Ovary (tissue), 9 donors: Measurements from ENCODE around the gene EXOC2. TPM values are rescaled to one million over a fixed set of nuclear protein-coding genes. Genes with fewer than 3 reads are reported as not detected.

ENCODE experiments used
- DNase-seq, 5 donors: peaks; one replicate each; pipeline ENCODE4 v3.0.0-alpha.2; 2019 to 2020
- H3K27ac ChIP-seq, 2 donors: fragments of 200-600 bp; one replicate each; pipeline versions ENCODE4 v1.5.1 to v1.8.0; 2019 to 2022
- H3K27me3 ChIP-seq: fragments of 200-600 bp; one replicate; pipeline ENCODE4 v1.8.0; 2022
- H3K36me3 ChIP-seq: fragments of 200-600 bp; sonication (generic); one replicate; pipeline ENCODE4 v1.5.1; 2019
- H3K4me1 ChIP-seq: one replicate; pipeline ENCODE4 v1.8.1; 2013; ENCODE audit warnings: mild to moderate bottlenecking, moderate library complexity; ENCODE audit not compliant: insufficient read depth
- H3K4me3 ChIP-seq: fragments of 200-600 bp; sonication (generic); one replicate; pipeline ENCODE4 v1.5.1; 2017
- H3K9me3 ChIP-seq, 2 donors: fragments of 200-600 bp in 1 of 2; sonication (generic) in 1 of 2; one replicate each; pipeline versions ENCODE4 v1.5.1 to v1.8.1; 2013 to 2019; ENCODE audit warnings: mild to moderate bottlenecking in 1 of 2, moderate library complexity in 1 of 2
- EP300 ChIP-seq: sonication (generic); formaldehyde crosslinking; IDR thresholded peaks from one replicate; pipeline ENCODE4 v1.6.1; 2017; ENCODE audit warnings: antibody characterized with exemption
- POLR2A ChIP-seq: fragments of 450-650 bp; IDR thresholded peaks from one replicate; pipeline ENCODE4 v1.6.1; 2017; ENCODE audit warnings: antibody characterized with exemption, mild to moderate bottlenecking, moderate library complexity
- WGBS, 3 donors: extraction: QIAGEN DNeasy Blood & Tissue Kit in 1 of 3; methylation state at CpG; one replicate each; pipeline versions ENCODE4 v1.1.5 to v1.1.7; 2013 to 2017; 5-methylcytosine and 5-hydroxymethylcytosine counted together
- intact Hi-C, 4 donors: fragments of 100-400 bp; cut with DNase I; formaldehyde crosslinking; loops; one replicate each; pipeline versions ENCODE4 v1.11.0 to v1.15.1; 2022 to 2023
- polyA plus RNA-seq, 2 donors: library from polyadenylated mRNA; stranded (reverse); fragments of 200-250 nt in 1 of 2; fragments of 350-450 nt in 1 of 2; fragmentation: Illumina TruSeq in 1 of 2; extraction: RNeasy Lipid Tissue Mini Kit (QIAGEN cat#74804) in 1 of 2; gene quantifications; one replicate each; pipeline ENCODE4 v1.2.3, GENCODE V29; 2013 to 2014
- total RNA-seq, 7 donors: library from RNA; depleted of rRNA in 2 of 7; stranded (reverse); fragments of >200 nt in 2 of 7; fragmentation: NEBNext Ultra II Directional in 3 of 7; extraction: Animal tissue kit (Norgen Biotek cat#: 25700) in 3 of 7; gene quantifications; one replicate each; pipeline versions ENCODE4 v1.1.0 to v1.2.4, GENCODE V29; 2016 to 2023
- TF ChIP-seq, protein P1 (sequence below), 3 donors: fragments of 450-650 bp in 2 of 3; fragments of 200-600 bp in 1 of 3; IDR thresholded peaks; one replicate each; pipeline versions ENCODE4 v1.5.1 to v1.8.0; 2016 to 2022; ENCODE audit warnings: antibody characterized with exemption in 3 of 3, mild to moderate bottlenecking in 1 of 3
- donor health status: DM: no; HTN: no; CAD: no; lungs with moderate emphysema.
- donor health status: DM: no; HTN: no; CAD: no.
- donor health status: Bipolar disorder and iron deficiency.
- donor health status: DM: yes; HTN: yes; CAD: no.
- donor health status: DM: no; HTN: no; CAD: no.
- donor health status: DM: yes; HTN: yes; CAD: no.

Gene EXOC2
- total and polyA plus RNA-seq, 9 donors: 7.5 to 17.3 (median 14.2) TPM

DNA sequence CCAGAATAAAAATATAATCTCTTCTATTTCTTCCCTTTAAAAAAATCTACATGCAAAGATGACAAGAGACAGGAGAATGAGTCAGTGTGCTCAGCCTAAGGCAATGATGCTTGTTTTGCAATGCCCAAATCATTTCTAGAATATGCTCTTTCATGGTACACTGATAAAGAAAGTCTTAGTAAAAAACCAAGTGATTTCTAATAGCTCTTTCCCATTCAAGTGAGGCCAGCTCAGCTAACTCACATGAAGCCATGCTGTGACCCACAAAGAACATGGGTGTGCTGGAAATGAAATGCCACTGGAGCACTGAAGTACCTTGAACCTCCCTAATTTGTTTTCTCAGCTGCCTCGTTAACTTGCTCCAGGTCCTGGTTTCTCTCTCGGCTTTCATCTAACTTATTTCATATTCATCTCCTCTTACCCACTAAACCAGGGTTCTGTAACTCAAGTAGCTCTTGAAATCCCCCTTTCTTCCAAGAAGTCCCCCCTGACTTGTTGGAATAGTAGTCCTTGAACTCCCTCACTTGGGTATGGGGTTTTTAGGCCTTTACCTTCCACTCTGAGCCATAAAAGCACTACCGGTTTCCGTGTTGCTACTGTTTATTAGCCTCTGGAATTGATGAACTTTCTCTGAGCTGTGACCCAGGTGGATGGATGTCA, 208.7 kb downstream of the EXOC2 start:
- no peak for DNase-seq
- 76 to 85% (median 80%) methylated on average over 4 of the region's 4 CpGs for WGBS, 3 donors

DNA sequence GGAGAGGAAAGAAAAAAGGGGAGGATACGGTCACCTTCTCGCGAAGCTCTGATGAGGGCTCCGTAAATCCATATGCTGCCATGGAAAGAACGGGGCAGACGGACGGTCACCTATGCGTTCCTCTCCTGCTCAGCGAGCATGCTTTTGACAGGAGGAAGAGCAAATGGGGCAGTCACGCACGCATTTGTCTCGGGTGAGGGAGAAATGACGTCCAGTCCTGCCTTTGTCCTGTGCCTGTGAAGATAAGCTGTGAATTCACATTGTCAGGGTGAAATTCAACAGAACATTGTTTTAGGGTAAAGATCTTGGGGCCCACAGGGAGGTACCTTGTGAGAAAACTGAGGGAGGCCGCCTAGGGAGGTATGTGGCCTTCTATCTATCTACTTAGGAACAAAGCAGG, 217.6 kb downstream of the EXOC2 start:
- Histone ChIP-seq H3K4me1 (no peaks in the 10 kb centered on the region), H3K27ac (no peak overlapping the region), H3K9me3 (no peaks in the 10 kb centered on the region), H3K27me3 (no peaks in the 10 kb centered on the region), H3K4me3 (no peak overlapping the region), H3K36me3 (no peaks in the 10 kb centered on the region)
- DNase-seq: no peak
- intact Hi-C loops: no loop called here
- WGBS, 3 donors: 44 to 63% (median 58%) methylated on average over 14 of the region's 14 CpGs
- TF ChIP-seq EP300 (no peak), POLR2A (no peak)
- TF ChIP-seq, protein P1, sequence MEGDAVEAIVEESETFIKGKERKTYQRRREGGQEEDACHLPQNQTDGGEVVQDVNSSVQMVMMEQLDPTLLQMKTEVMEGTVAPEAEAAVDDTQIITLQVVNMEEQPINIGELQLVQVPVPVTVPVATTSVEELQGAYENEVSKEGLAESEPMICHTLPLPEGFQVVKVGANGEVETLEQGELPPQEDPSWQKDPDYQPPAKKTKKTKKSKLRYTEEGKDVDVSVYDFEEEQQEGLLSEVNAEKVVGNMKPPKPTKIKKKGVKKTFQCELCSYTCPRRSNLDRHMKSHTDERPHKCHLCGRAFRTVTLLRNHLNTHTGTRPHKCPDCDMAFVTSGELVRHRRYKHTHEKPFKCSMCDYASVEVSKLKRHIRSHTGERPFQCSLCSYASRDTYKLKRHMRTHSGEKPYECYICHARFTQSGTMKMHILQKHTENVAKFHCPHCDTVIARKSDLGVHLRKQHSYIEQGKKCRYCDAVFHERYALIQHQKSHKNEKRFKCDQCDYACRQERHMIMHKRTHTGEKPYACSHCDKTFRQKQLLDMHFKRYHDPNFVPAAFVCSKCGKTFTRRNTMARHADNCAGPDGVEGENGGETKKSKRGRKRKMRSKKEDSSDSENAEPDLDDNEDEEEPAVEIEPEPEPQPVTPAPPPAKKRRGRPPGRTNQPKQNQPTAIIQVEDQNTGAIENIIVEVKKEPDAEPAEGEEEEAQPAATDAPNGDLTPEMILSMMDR (IDR thresholded peaks at IDR 0.05): no peak

More for the DNA sequence above, 208.7 kb downstream of the EXOC2 start:
- peaks cover 0 to 8% of the 10 kb centered on the region in 2 donors for H3K9me3 ChIP-seq
- no peaks in the 10 kb centered on the region for H3K27me3 ChIP-seq
- TF ChIP-seq, protein P1 (IDR thresholded peaks at IDR 0.05): no peak
- TF ChIP-seq POLR2A: no peak
- TF ChIP-seq EP300: no peak
- no peak overlapping the region for H3K27ac ChIP-seq
- intact Hi-C loops: no loop called here
- no peaks in the 10 kb centered on the region for H3K36me3 ChIP-seq
- no peaks in the 10 kb centered on the region for H3K4me1 ChIP-seq
- H3K4me3 ChIP-seq: no peak overlapping the region

DNA sequence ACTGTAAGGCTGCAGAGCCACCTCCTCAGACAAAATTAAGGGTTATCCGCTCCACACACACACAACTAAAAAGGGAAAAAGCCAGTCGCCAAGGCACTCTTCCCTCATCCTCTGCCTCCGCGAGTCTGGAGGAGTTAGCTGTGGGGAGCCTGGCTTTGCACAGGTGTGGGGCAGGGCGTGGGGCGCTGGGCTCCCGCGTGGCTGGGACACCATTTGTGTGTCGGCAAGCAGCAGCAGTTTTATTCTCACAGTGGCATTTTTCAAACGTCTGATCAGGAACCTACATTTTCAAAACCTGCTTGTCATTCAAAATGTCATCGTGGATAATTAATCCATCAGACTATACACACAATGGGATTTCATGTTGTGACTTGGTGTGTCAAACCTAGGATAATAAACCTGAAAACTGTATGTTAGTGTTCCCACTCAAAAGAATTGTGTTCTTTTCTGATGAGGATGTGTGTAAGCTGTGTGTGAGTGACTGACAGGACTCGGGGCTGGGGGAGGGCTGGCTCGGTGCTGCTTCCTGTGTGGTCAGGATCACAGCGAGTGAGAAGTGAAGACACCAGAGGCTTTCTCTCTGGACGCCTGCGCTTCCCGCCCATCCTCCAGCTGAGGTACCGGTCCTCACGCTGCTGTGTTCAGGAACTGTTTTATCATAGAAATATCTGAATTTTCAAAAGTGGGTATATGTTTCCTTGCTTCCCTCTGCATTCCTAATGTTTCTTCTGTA, 218.3 kb downstream of the EXOC2 start:
- intact Hi-C loops: no loop called here
- Histone ChIP-seq H3K36me3 (no peaks in the 10 kb centered on the region), H3K4me1 (no peaks in the 10 kb centered on the region), H3K9me3 (no peaks in the 10 kb centered on the region), H3K27ac (no peak overlapping the region), H3K27me3 (no peaks in the 10 kb centered on the region), H3K4me3 (no peak overlapping the region)
- DNase-seq: no peak
- TF ChIP-seq, protein P1 (IDR thresholded peaks at IDR 0.05): no peak
- TF ChIP-seq POLR2A: no peak
- no peak for TF ChIP-seq EP300
- 49 to 57% (median 54%) methylated on average over 19 of the region's 19 CpGs for WGBS, 3 donors

DNA sequence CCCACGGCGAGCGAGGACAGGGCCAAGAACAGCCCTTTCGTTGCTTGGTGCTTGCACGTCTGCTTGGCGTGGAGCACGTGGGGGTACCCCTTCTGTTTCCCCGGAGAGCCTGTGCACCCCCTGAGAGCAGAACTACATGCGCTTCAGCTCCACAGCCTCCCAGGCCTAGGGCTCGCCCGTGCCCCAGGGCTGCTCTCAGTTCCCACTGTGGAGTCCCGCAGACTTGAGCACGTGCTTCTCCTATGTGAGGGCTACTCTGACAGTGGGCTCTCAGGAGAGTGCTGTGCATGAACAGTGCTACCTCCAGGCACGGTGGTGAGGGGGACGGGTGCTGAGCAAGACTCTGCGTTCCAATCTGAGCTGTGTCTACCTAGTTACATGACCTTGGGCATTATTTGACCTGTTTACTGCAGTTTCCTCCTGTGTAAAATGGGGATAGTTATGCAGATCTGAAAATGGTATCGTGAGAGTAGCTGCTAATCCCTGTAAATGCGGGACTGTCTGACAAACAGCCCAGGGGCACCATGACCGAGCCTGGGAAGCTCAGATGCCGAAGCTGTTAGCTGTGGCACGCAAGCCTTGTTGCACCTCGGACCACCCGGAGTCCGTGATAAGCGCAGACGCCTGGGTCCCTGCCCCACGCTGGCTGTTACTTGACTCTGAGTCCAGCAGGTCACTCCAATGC, 219.0 kb downstream of the EXOC2 start:
- DNase-seq: no peak
- Histone ChIP-seq H3K27ac (no peak overlapping the region), H3K36me3 (no peaks in the 10 kb centered on the region), H3K9me3 (no peaks in the 10 kb centered on the region), H3K27me3 (no peaks in the 10 kb centered on the region), H3K4me3 (no peak overlapping the region), H3K4me1 (no peaks in the 10 kb centered on the region)
- 83 to 85% (median 84%) methylated on average over 27 of the region's 27 CpGs for WGBS, 3 donors
- intact Hi-C loops: no loop called here
- TF ChIP-seq EP300 (no peak), POLR2A (no peak)
- TF ChIP-seq, protein P1 (IDR thresholded peaks at IDR 0.05): no peak
